Smooth muscle cell of the brain vasculature (primary cell): ENCODE data around the gene CCNT1.
"Not testable (repeated sequence)": the region's sequence is repeated elsewhere in the genome, so short reads cannot be mapped to it uniquely, and the experiment has no call there.

Experiments
- DNase-seq: peaks from one replicate; pipeline ENCODE4 v3.0.0-alpha.2; 2012; ENCODE audit warnings: low read depth, low spot score

CCNT1 gene

DNA sequence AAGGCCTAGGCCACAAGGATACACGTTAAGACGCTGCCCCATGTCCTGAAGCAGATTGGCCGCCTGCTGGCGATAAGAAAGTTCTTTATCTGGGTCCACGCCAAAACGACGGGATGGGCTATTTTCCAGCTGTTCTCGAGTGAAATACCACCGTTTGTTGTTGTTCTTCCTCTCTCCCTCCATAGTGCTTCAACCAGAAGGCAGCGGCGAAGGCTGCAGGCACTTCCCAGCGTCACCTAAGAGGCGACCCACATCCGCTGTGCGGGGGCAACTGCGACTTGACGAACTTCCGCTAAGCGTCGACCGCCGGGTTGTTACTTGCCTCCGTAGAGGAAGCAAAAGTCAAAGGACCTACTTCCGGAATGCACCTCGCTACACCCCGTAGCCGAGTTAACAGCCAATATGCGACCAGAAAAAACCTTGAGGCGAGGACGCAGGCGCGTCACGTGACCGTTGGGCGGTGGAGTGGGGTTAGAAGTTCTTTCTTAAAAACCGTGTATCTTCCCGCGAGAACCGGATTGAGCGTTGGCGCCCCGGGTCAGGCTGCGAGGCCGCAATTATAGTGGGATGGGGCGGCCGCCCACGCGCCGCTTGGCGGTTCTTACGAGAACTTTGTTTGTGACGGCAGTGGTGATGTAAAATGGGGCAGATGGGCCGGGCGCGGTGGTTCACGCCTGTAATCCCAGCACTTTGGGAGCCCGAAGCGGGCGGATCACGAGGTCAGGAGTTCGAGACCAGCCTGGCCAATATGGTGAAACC is at the start of gene CCNT1:
Gene CCNT1, minus strand, starts transcription at position 215 of the 759 bp plus-strand sequence. Its CDS starts 32 bp downstream, at position 183.
- peak; percentile 100 for DNase-seq

- no peak for DNase-seq
These were observed 49.3 kb upstream of the CCNT1 start for GRCh38 chr12:48765753-48766162.

DNA sequence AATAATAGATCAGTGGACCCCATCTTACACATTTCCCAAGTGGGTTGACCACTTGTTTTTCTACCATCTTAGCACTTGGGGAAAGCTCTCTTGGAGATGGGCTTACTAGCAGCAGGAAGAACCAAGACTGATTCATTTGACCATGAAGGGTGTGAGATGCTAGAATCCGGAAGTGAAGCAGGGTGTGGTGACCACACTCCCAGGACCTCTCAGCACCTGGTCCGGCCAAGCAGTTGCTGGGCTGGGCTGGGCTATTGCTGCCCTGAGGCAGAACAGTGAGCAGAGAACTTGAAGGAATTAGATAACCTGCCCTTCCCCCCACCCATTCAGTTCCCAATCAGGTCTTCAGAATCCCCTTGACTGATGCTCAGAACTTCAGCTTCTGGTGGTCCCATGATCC is 48.0 kb upstream of the CCNT1 start:
- DNase-seq = no peak

DNA sequence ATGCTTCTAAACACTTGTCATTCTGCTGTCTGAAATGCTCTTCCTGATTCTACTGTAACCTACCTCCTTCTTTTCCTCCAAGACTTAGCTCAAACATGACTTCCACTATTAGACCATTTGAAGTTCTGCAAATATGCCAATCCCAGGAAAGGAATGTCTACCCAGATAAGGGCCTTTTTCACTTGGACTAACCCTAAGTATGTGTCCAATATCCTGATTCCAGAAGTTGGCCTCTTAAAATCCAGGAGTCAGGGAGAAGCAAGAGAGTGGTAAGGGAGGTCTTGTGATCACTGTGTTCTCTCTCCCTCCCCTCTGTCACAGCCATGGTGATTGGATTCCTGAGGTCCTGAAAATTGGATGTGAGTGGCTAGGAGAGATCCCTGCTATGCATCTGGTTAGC is 42.2 kb upstream of the CCNT1 start:
- DNase-seq = no peak

GRCh38 chr12:48758186-48758585 is 41.7 kb upstream of the CCNT1 start:
- DNase-seq = no peak

DNA sequence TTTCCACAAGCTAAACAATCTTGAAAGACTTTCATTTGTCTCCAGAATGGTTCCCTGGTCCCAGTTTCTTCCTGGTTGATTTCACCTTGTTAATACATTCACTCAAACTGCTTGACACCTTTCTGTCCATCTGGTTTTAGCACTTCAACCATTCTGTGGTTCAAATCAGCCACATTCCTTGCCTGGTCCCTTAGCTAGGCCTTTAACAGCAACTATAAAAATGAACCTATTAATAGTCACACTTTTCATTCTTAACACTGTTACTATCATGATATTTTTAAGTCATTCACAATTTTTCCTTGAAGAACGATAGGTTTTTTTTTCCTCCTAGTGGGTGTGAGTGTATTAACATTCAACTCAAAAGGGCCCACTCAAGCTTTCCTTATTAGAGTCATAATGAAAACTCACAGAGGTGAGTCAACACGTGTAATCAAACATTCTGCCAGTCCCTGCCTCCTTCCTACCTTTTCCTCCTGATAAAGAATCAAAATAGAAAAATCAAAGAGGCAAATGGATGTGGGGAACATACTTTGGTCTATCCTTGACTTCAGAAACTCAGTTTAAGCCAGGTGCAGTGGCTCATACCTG is 34.4 kb upstream of the CCNT1 start:
- DNase-seq = no peak

- peak; percentile 2 for DNase-seq
These were observed 33.7 kb upstream of the CCNT1 start for GRCh38 chr12:48750215-48750614.

GRCh38 chr12:48744251-48745008 is 27.9 kb upstream of the CCNT1 start:
- DNase-seq = no peak

DNA sequence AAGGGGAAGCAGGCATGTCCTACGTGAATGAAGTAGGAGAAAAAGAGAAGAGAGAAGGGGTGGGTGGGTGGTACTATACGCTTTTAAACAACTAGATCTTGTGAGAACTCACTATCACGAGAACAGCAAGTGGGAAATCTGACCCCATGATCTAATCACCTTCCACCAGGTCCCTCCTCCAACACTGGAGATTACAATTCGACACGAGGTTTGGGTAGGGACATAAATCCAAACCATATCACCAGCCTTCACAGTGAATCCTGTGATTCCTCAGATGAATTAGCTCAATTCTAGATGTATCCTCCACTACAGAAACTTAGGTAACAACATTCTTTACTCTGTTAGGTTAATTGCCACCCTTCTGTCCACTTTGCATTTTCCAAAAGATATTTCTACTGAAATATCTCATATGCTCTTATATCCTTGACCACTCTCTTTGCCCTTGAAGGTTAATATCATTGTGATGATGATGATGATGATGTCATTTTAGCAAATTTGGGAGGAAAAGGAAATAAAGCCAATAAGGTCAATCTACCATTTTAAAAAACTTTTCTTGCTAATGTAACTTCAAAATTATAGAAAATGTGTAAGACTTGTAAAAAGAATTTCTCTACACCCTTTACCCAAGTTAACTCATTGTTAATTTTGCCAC is 23.2 kb upstream of the CCNT1 start:
- no peak for DNase-seq

GRCh38 chr12:48736456-48736855 is 19.9 kb upstream of the CCNT1 start:
- DNase-seq = no peak

GRCh38 chr12:48728807-48729206 is 12.3 kb upstream of the CCNT1 start:
- no peak for DNase-seq

DNA sequence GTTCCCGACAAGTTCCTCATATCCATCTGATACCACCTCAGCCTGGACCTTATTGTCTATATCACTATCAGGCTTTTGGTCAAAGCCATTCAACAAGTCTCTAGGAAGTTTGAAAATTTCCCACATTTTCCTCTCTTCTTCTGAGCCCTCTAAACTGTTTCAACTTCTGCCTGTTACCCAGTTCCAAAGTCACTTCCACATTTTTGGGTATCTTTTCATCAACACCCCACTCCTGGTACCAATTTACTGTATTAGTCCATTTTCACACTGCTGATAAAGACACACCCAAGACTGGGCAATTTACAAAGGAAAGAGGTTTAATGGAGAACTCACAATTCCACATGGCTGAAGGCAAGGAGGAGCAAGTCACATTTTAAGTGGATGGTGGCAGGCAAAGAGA is 4.2 kb upstream of the CCNT1 start:
- not testable (repeated sequence) for DNase-seq

DNA sequence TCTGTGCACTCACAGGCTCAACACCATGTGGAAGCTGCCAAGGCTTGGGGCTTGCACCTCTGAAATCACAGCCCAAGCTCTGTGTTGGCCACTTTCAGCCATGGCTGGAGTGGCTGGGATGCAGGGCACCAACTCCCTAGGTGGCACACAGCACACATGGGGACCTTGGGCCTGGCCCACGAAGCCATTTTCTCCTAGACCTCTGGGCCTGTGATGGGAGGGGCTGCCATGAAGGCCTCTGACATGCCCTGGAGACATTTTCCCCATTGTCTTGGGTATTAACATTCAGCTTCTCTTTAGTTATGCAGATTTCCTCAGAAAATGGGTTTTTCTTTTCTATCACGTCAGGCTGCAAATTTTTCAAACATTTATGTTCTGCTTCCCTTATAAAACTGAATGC is 3.7 kb upstream of the CCNT1 start:
- DNase-seq = not testable (repeated sequence)

DNA sequence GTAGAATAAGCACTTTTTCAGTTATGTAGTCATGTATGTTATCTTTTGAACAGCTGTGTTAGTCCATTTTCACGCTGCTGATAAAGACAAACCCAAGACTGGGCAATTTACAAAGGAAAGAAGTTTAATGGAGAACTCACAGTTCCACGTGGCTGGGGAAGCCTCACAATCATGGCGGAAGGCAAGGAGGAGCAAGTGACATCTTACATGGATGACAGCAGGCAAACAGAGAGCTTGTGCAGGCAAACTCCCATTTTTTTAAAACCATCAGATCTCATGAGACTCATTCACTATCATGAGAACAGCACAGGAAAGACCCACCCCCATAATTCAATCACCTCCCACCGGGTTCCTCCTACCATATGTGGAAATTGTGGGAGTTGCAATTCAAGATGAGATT is 2.5 kb upstream of the CCNT1 start:
- DNase-seq = not testable (repeated sequence)

- DNase-seq = no peak
These were observed 767 bp upstream of the CCNT1 start for GRCh38 chr12:48717252-48717695.

DNA sequence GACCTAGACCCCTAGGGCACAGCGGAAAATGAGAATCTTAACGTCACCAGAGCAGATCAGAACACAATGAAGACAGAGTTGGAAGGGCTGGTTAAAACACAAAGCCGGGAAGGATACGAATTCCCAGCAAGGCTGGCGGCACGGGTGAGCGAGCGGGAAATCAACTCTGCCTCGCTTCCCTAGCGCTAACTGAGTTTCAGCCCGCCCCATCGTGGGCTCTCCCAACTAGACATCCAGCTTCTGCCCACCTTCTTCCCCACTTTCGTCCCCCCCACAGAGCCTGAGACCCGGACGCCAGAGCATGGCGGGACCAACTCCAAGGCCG is 377 bp downstream of the CCNT1 start:
- no peak for DNase-seq

DNA sequence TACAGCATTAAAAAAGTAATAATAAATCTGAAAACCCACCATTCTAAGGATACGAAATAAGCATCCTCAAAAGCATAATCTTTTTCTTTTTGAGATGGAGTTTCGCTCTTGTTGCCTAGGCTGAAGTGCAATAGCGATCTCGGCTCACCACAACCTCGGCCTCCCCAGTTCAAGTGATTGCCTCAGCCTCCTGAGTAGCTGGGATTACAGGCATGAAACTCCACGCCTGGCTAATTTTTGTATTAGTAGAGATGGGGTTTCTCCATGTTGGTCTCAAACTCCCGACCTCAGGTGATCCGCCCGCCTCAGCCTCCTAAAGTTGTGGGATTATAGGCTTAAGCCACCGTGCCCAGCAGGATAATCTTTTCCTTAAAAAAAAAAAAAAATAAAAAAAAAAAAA is 4.3 kb downstream of the CCNT1 start:
- DNase-seq = no peak

DNA sequence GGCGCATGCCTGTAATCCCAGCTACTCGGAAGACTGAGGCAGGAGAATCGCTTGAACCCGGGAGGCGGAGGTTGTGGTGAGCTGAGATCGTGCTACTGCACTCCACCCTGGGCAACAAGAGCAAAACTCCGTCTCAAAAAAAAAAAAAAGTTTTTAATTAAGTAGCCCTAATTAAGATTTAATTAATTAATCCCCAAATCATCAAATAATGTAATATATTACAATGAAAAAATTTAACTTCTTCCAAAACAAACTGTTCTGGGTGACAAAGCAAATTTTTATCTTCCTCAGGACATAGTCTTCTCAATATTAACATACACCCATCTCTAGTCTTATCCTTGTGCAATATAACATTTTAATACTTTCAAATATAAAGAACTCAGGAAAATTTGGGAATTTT is 17.7 kb downstream of the CCNT1 start:
- DNase-seq = not testable (repeated sequence)

GRCh38 chr12:48696626-48697025 is 19.9 kb downstream of the CCNT1 start:
- no peak for DNase-seq

DNA sequence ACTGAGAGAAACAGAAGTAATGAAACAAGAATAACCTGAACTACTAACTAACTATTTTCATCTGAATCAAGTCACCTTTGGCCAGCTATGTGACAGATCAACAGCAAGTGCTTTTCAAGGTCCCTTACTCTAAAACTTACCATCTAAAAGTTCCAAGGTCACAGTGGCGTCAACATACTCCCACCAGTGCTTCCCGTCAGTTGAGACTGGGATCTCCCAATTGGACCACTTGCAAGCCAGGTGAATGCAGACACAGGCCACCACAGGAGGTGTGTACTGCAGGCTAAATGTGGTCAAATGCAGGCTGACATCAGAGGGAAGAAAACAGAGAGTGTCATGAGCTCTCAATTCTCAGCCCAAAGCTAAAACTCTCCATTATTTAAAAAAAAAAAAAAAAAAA is 20.6 kb downstream of the CCNT1 start:
- no peak for DNase-seq

GRCh38 chr12:48694038-48694437 is 22.5 kb downstream of the CCNT1 start:
- no peak for DNase-seq

- no peak for DNase-seq
These were observed 22.9 kb downstream of the CCNT1 start for GRCh38 chr12:48693572-48693971.
